ENCODE results near the gene DBT.

DBT gene

GRCh38 chr1:100177295-100178041 lies 72.2 kb downstream of the DBT start:
- Histone ChIP-seq H3K27ac (ENCODE audit: insufficient read depth, low read length, poor library complexity, severe bottlenecking) (no peak overlapping the region), H3K9me3 (ENCODE audit: control insufficient read depth, low read length) (no peaks in the 10 kb centered on the region), H3K4me1 (ENCODE audit: control insufficient read depth, insufficient read depth, low read length, poor library complexity, severe bottlenecking) (no peaks in the 10 kb centered on the region), H3K27me3 (replicated peaks; ENCODE audit: control insufficient read depth, insufficient read depth, low read length, poor library complexity, severe bottlenecking) (no peaks in the 10 kb centered on the region), H3K4me3 (ENCODE audit: insufficient read depth, low read depth, low read length, poor library complexity, severe bottlenecking) (no peak overlapping the region), H3K36me3 (ENCODE audit: control insufficient read depth, insufficient read depth, low read length) (no peaks in the 10 kb centered on the region)
- DNase-seq: no peak

- H3K9me3 ChIP-seq (ENCODE audit: control insufficient read depth, low read length): no peaks in the 10 kb centered on the region
- H3K27me3 ChIP-seq (replicated peaks; ENCODE audit: control insufficient read depth, insufficient read depth, low read length, poor library complexity, severe bottlenecking): no peaks in the 10 kb centered on the region
- no peak overlapping the region for H3K27ac ChIP-seq (ENCODE audit: insufficient read depth, low read length, poor library complexity, severe bottlenecking)
- H3K36me3 ChIP-seq (ENCODE audit: control insufficient read depth, insufficient read depth, low read length): no peaks in the 10 kb centered on the region
- H3K4me3 ChIP-seq (ENCODE audit: insufficient read depth, low read depth, low read length, poor library complexity, severe bottlenecking): no peak overlapping the region
- no peak for DNase-seq
- no peaks in the 10 kb centered on the region for H3K4me1 ChIP-seq (ENCODE audit: control insufficient read depth, insufficient read depth, low read length, poor library complexity, severe bottlenecking)
Observed at GRCh38 chr1:100168051-100168450, 81.6 kb downstream of the DBT start.

- no peaks in the 10 kb centered on the region for H3K4me1 ChIP-seq (ENCODE audit: control insufficient read depth, insufficient read depth, low read length, poor library complexity, severe bottlenecking)
- no peaks in the 10 kb centered on the region for H3K27me3 ChIP-seq (replicated peaks; ENCODE audit: control insufficient read depth, insufficient read depth, low read length, poor library complexity, severe bottlenecking)
- no peak overlapping the region for H3K27ac ChIP-seq (ENCODE audit: insufficient read depth, low read length, poor library complexity, severe bottlenecking)
- no peak overlapping the region for H3K4me3 ChIP-seq (ENCODE audit: insufficient read depth, low read depth, low read length, poor library complexity, severe bottlenecking)
- no peaks in the 10 kb centered on the region for H3K36me3 ChIP-seq (ENCODE audit: control insufficient read depth, insufficient read depth, low read length)
- no peak for DNase-seq
- no peaks in the 10 kb centered on the region for H3K9me3 ChIP-seq (ENCODE audit: control insufficient read depth, low read length)
Observed at GRCh38 chr1:100164702-100165101, 84.9 kb downstream of the DBT start.

GRCh38 chr1:100164216-100164615 lies 85.4 kb downstream of the DBT start:
- DNase-seq: no peak

GRCh38 chr1:100162881-100163280 lies 86.8 kb downstream of the DBT start:
- H3K36me3 ChIP-seq (ENCODE audit: control insufficient read depth, insufficient read depth, low read length): no peaks in the 10 kb centered on the region
- no peaks in the 10 kb centered on the region for H3K27me3 ChIP-seq (replicated peaks; ENCODE audit: control insufficient read depth, insufficient read depth, low read length, poor library complexity, severe bottlenecking)
- DNase-seq: no peak
- H3K9me3 ChIP-seq (ENCODE audit: control insufficient read depth, low read length): no peaks in the 10 kb centered on the region
- H3K4me1 ChIP-seq (ENCODE audit: control insufficient read depth, insufficient read depth, low read length, poor library complexity, severe bottlenecking): no peaks in the 10 kb centered on the region
- no peak overlapping the region for H3K27ac ChIP-seq (ENCODE audit: insufficient read depth, low read length, poor library complexity, severe bottlenecking)
- no peak overlapping the region for H3K4me3 ChIP-seq (ENCODE audit: insufficient read depth, low read depth, low read length, poor library complexity, severe bottlenecking)

More at GRCh38 chr1:100164216-100164615, 85.4 kb downstream of the DBT start:
- Histone ChIP-seq H3K27ac (ENCODE audit: insufficient read depth, low read length, poor library complexity, severe bottlenecking) (no peak overlapping the region), H3K9me3 (ENCODE audit: control insufficient read depth, low read length) (no peaks in the 10 kb centered on the region), H3K36me3 (ENCODE audit: control insufficient read depth, insufficient read depth, low read length) (no peaks in the 10 kb centered on the region), H3K4me1 (ENCODE audit: control insufficient read depth, insufficient read depth, low read length, poor library complexity, severe bottlenecking) (no peaks in the 10 kb centered on the region), H3K4me3 (ENCODE audit: insufficient read depth, low read depth, low read length, poor library complexity, severe bottlenecking) (no peak overlapping the region), H3K27me3 (replicated peaks; ENCODE audit: control insufficient read depth, insufficient read depth, low read length, poor library complexity, severe bottlenecking) (no peaks in the 10 kb centered on the region)

- Histone ChIP-seq H3K36me3 (ENCODE audit: control insufficient read depth, insufficient read depth, low read length) (peaks cover 8% of the 10 kb centered on the region), H3K9me3 (ENCODE audit: control insufficient read depth, low read length) (no peaks in the 10 kb centered on the region), H3K4me3 (ENCODE audit: insufficient read depth, low read depth, low read length, poor library complexity, severe bottlenecking) (no peak overlapping the region), H3K4me1 (ENCODE audit: control insufficient read depth, insufficient read depth, low read length, poor library complexity, severe bottlenecking) (no peaks in the 10 kb centered on the region), H3K27ac (ENCODE audit: insufficient read depth, low read length, poor library complexity, severe bottlenecking) (no peak overlapping the region), H3K27me3 (replicated peaks; ENCODE audit: control insufficient read depth, insufficient read depth, low read length, poor library complexity, severe bottlenecking) (no peaks in the 10 kb centered on the region)
- no peak for DNase-seq
Observed at GRCh38 chr1:100152271-100152670, 97.4 kb downstream of the DBT start.

GRCh38 chr1:100151679-100152078 lies 98.0 kb downstream of the DBT start:
- Histone ChIP-seq H3K4me1 (ENCODE audit: control insufficient read depth, insufficient read depth, low read length, poor library complexity, severe bottlenecking) (no peaks in the 10 kb centered on the region), H3K27ac (ENCODE audit: insufficient read depth, low read length, poor library complexity, severe bottlenecking) (no peak overlapping the region), H3K36me3 (ENCODE audit: control insufficient read depth, insufficient read depth, low read length) (peaks cover 8% of the 10 kb centered on the region), H3K27me3 (replicated peaks; ENCODE audit: control insufficient read depth, insufficient read depth, low read length, poor library complexity, severe bottlenecking) (no peaks in the 10 kb centered on the region), H3K4me3 (ENCODE audit: insufficient read depth, low read depth, low read length, poor library complexity, severe bottlenecking) (no peak overlapping the region), H3K9me3 (ENCODE audit: control insufficient read depth, low read length) (no peaks in the 10 kb centered on the region)
- no peak for DNase-seq

GRCh38 chr1:100147875-100148274 lies 101.8 kb downstream of the DBT start:
- DNase-seq: no peak
- Histone ChIP-seq H3K36me3 (ENCODE audit: control insufficient read depth, insufficient read depth, low read length) (peaks cover 37% of the 10 kb centered on the region), H3K27me3 (replicated peaks; ENCODE audit: control insufficient read depth, insufficient read depth, low read length, poor library complexity, severe bottlenecking) (no peaks in the 10 kb centered on the region), H3K27ac (ENCODE audit: insufficient read depth, low read length, poor library complexity, severe bottlenecking) (no peak overlapping the region), H3K9me3 (ENCODE audit: control insufficient read depth, low read length) (no peaks in the 10 kb centered on the region), H3K4me1 (ENCODE audit: control insufficient read depth, insufficient read depth, low read length, poor library complexity, severe bottlenecking) (no peaks in the 10 kb centered on the region), H3K4me3 (ENCODE audit: insufficient read depth, low read depth, low read length, poor library complexity, severe bottlenecking) (no peak overlapping the region)

GRCh38 chr1:100146958-100147357 lies 102.7 kb downstream of the DBT start:
- H3K9me3 ChIP-seq (ENCODE audit: control insufficient read depth, low read length): no peaks in the 10 kb centered on the region
- DNase-seq: no peak
- H3K36me3 ChIP-seq (ENCODE audit: control insufficient read depth, insufficient read depth, low read length): peaks cover 45% of the 10 kb centered on the region
- no peaks in the 10 kb centered on the region for H3K4me1 ChIP-seq (ENCODE audit: control insufficient read depth, insufficient read depth, low read length, poor library complexity, severe bottlenecking)
- H3K27me3 ChIP-seq (replicated peaks; ENCODE audit: control insufficient read depth, insufficient read depth, low read length, poor library complexity, severe bottlenecking): no peaks in the 10 kb centered on the region
- no peak overlapping the region for H3K4me3 ChIP-seq (ENCODE audit: insufficient read depth, low read depth, low read length, poor library complexity, severe bottlenecking)
- H3K27ac ChIP-seq (ENCODE audit: insufficient read depth, low read length, poor library complexity, severe bottlenecking): no peak overlapping the region

- Histone ChIP-seq H3K9me3 (ENCODE audit: control insufficient read depth, low read length) (no peaks in the 10 kb centered on the region), H3K27ac (ENCODE audit: insufficient read depth, low read length, poor library complexity, severe bottlenecking) (no peak overlapping the region), H3K36me3 (ENCODE audit: control insufficient read depth, insufficient read depth, low read length) (peaks cover 60% of the 10 kb centered on the region), H3K4me3 (ENCODE audit: insufficient read depth, low read depth, low read length, poor library complexity, severe bottlenecking) (no peak overlapping the region), H3K27me3 (replicated peaks; ENCODE audit: control insufficient read depth, insufficient read depth, low read length, poor library complexity, severe bottlenecking) (no peaks in the 10 kb centered on the region), H3K4me1 (ENCODE audit: control insufficient read depth, insufficient read depth, low read length, poor library complexity, severe bottlenecking) (no peaks in the 10 kb centered on the region)
- DNase-seq: no peak
Observed at GRCh38 chr1:100145116-100145515, 104.5 kb downstream of the DBT start.
